ENCODE results near the gene ACTL8. TPM values are rescaled to one million over a fixed set of nuclear protein-coding genes. Genes with fewer than 3 reads are reported as not detected.
A peak's percentile ranks its signal among the peaks of the same experiment; 100 is the strongest.

Gene ACTL8
- total RNA-seq, 1 donor from 2014 or later = not detected

DNA sequence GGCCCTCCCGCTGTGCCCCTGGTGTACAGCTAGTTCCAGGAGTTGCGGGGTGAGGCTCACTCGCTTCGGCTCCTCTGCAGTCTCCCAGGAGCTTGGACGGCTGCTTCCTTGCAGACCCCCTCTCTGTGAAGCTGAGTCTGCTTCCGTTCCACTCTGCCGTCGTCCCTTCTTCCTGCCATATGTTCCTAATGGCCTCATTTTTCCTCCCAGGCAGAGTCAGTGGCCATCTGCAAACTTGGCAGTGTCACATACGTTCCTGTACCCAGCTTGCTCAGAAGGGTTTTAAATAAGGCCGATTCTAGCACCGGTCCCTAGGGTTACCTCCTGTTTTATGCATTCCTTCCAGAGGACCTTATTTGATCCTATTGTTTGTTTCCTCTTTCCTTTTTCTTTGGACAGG, 21.3 kb downstream of the ACTL8 start:
- H2AFZ ChIP-seq (replicated peaks) = no peak overlapping the region
- Mint-ChIP-seq H3K27me3 (ENCODE audit: insufficient read depth, low read depth) (peaks cover 14% of the 10 kb centered on the region), H3K9me3 (no peaks in the 10 kb centered on the region), H3K36me3 (no peaks in the 10 kb centered on the region), H3K27ac (peak overlapping the region; percentile 53), H3K4me3 (no peak overlapping the region), H3K4me1 (peaks cover 21% of the 10 kb centered on the region)
- H3K27me3 ChIP-seq = no peaks in the 10 kb centered on the region
- peaks cover 17% of the 10 kb centered on the region for H3F3A ChIP-seq (ENCODE audit: low read depth)
- no peak overlapping the region for H3K27ac ChIP-seq
- no peak overlapping the region for H3K9ac ChIP-seq
- peaks cover 23% of the 10 kb centered on the region for H3K4me1 ChIP-seq
- H3K36me3 ChIP-seq = no peaks in the 10 kb centered on the region
- no peaks in the 10 kb centered on the region for H4K20me1 ChIP-seq (ENCODE audit: low read depth)
- TF ChIP-seq EZH2 (IDR thresholded peaks at IDR 0.05) = no peak
- no peak for TF ChIP-seq EZH2phosphoT487 (IDR thresholded peaks at IDR 0.05)
- TF ChIP-seq, protein P1, sequence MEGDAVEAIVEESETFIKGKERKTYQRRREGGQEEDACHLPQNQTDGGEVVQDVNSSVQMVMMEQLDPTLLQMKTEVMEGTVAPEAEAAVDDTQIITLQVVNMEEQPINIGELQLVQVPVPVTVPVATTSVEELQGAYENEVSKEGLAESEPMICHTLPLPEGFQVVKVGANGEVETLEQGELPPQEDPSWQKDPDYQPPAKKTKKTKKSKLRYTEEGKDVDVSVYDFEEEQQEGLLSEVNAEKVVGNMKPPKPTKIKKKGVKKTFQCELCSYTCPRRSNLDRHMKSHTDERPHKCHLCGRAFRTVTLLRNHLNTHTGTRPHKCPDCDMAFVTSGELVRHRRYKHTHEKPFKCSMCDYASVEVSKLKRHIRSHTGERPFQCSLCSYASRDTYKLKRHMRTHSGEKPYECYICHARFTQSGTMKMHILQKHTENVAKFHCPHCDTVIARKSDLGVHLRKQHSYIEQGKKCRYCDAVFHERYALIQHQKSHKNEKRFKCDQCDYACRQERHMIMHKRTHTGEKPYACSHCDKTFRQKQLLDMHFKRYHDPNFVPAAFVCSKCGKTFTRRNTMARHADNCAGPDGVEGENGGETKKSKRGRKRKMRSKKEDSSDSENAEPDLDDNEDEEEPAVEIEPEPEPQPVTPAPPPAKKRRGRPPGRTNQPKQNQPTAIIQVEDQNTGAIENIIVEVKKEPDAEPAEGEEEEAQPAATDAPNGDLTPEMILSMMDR (IDR thresholded peaks at IDR 0.05) = no peak
- no peak overlapping the region for H3K4me2 ChIP-seq
- no peak for DNase-seq (ENCODE audit: low spot score)
- no peak overlapping the region for H3K4me3 ChIP-seq
- no peaks in the 10 kb centered on the region for H3K79me2 ChIP-seq (ENCODE audit: low read depth)
- H3K9me3 ChIP-seq (ENCODE audit: low read depth) = no peaks in the 10 kb centered on the region

DNA sequence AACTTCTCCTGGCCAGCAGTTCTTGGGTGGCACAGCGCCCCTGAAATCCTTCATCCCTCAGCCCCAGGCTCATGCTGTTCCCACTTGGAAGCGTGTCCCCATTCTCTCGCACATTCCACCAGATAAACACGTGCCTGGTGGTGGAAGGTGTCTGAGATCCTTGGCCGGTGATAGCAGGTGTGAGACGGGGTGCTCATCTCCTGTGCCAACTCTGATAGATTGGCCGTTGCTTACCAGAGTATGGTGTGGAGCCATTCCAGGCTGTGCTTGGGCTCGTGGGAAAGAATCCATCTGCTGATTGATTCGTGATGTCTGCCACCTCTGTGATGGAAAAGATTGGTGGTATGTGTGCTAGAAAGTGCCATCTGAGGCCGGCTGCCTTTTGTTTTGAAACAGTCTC, 22.2 kb downstream of the ACTL8 start:
- peaks cover 16% of the 10 kb centered on the region for H3F3A ChIP-seq (ENCODE audit: low read depth)
- no peaks in the 10 kb centered on the region for H3K36me3 ChIP-seq
- peaks cover 20% of the 10 kb centered on the region for H3K4me1 ChIP-seq
- Mint-ChIP-seq H3K27ac (no peak overlapping the region), H3K4me1 (peaks cover 17% of the 10 kb centered on the region), H3K27me3 (ENCODE audit: insufficient read depth, low read depth) (peaks cover 18% of the 10 kb centered on the region), H3K36me3 (no peaks in the 10 kb centered on the region), H3K9me3 (no peaks in the 10 kb centered on the region), H3K4me3 (no peak overlapping the region)
- H3K4me3 ChIP-seq = no peak overlapping the region
- no peak overlapping the region for H3K9ac ChIP-seq
- no peaks in the 10 kb centered on the region for H4K20me1 ChIP-seq (ENCODE audit: low read depth)
- no peak overlapping the region for H3K4me2 ChIP-seq
- no peak for DNase-seq (ENCODE audit: low spot score)
- TF ChIP-seq EZH2 (IDR thresholded peaks at IDR 0.05) = no peak
- TF ChIP-seq, protein P1 (IDR thresholded peaks at IDR 0.05) = no peak
- no peak for TF ChIP-seq EZH2phosphoT487 (IDR thresholded peaks at IDR 0.05)
- no peaks in the 10 kb centered on the region for H3K27me3 ChIP-seq
- no peaks in the 10 kb centered on the region for H3K79me2 ChIP-seq (ENCODE audit: low read depth)
- no peaks in the 10 kb centered on the region for H3K9me3 ChIP-seq (ENCODE audit: low read depth)
- H3K27ac ChIP-seq = no peak overlapping the region
- peak overlapping the region; percentile 17 for H2AFZ ChIP-seq (replicated peaks)

DNA sequence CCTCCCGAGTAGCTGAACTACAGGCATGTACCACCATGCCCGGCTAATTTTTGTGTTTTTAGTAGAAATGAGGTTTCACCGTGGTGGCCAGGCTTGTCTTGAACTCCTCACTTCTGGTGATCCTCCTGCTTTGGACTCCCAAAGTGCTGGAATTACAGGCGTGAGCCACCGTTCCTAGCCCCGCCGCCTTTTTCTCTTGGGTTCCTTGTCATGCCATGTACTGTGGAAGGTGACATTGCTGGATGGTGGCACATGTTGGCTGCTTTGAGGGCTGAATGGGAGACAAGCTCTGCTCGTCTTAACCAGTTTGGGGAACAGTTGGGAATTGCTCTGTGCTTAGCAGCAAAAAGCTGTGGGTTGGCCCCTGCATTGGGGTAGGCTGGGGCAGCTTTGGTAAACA, 22.7 kb downstream of the ACTL8 start:
- Histone ChIP-seq H3K27ac (no peak overlapping the region), H3F3A (ENCODE audit: low read depth) (peaks cover 11% of the 10 kb centered on the region), H3K79me2 (ENCODE audit: low read depth) (no peaks in the 10 kb centered on the region), H3K9ac (no peak overlapping the region), H3K9me3 (ENCODE audit: low read depth) (no peaks in the 10 kb centered on the region), H3K4me1 (peaks cover 15% of the 10 kb centered on the region), H3K27me3 (no peaks in the 10 kb centered on the region), H3K4me2 (no peak overlapping the region), H2AFZ (replicated peaks) (peak overlapping the region; percentile 17), H3K4me3 (no peak overlapping the region), H4K20me1 (ENCODE audit: low read depth) (no peaks in the 10 kb centered on the region), H3K36me3 (no peaks in the 10 kb centered on the region)
- Mint-ChIP-seq H3K4me3 (no peak overlapping the region), H3K27me3 (ENCODE audit: insufficient read depth, low read depth) (peaks cover 18% of the 10 kb centered on the region), H3K36me3 (no peaks in the 10 kb centered on the region), H3K9me3 (no peaks in the 10 kb centered on the region), H3K27ac (peak overlapping the region; percentile 53), H3K4me1 (peaks cover 12% of the 10 kb centered on the region)
- DNase-seq (ENCODE audit: low spot score) = no peak
- TF ChIP-seq EZH2phosphoT487 (IDR thresholded peaks at IDR 0.05) = no peak
- TF ChIP-seq, protein P1 (IDR thresholded peaks at IDR 0.05) = no peak
- TF ChIP-seq EZH2 (IDR thresholded peaks at IDR 0.05) = no peak

Measured in neural progenitor cell (in vitro differentiated cells).